Measurements from ENCODE around the gene MYO16.

- TF ChIP-seq EP300 (IDR thresholded peaks at IDR 0.05) (no peak), POLR2AphosphoS5 (IDR thresholded peaks at IDR 0.05) (no peak), CTCF (IDR thresholded peaks at IDR 0.05) (no peak), POLR2A (IDR thresholded peaks at IDR 0.05) (no peak)
Measured at GRCh38 chr13:108996430-108996829, 367.0 kb downstream of the MYO16 start.

Data from gastroesophageal sphincter (tissue), 3 donors.